H1 (cell line): Measurements from ENCODE around the gene ZFAND5. TPM values are rescaled to one million over a fixed set of nuclear protein-coding genes. Genes with fewer than 3 reads are reported as not detected.

Source experiments
- CTCF ChIA-PET: fragments of 300-600 bp; sonication (Branson Sonifier 250); formaldehyde crosslinking; loops from one replicate; lab custom pipeline; 2021; ENCODE audit not compliant: partially characterized antibody; lab: Charles Lee
- POLR2A ChIA-PET: fragments of 300-600 bp; sonication (Branson Sonifier 250); formaldehyde crosslinking; loops from one replicate; lab custom pipeline; 2021; ENCODE audit warnings: inconsistent platforms; ENCODE audit not compliant: partially characterized antibody; lab: Charles Lee
- DNase-seq, 2 experiments: peaks; one replicate each; pipeline versions ENCODE4 v3.0.0 to v3.0.0-alpha.2; 2010 to 2022; ENCODE audit warnings: low spot score in 2 of 2, low read depth in 1 of 2, mixed read lengths in 1 of 2
- FAIRE-seq: peaks from 2 replicates; lab custom pipeline; 2011; peaks lifted over from hg19 to GRCh38; lab: Jason Lieb, UNC
- H2AFZ ChIP-seq: 2 replicates; pipeline ENCODE4 v1.8.1; 2012; ENCODE audit warnings: low read length, inconsistent platforms
- H2AK5ac ChIP-seq: 2 replicates; pipeline ENCODE4 v1.6.1; 2013; ENCODE audit warnings: low read depth, low read length
- H2BK120ac ChIP-seq: replicated peaks from 2 replicates; pipeline ENCODE3; 2013; ENCODE audit warnings: low read depth, low read length, inconsistent platforms
- H2BK12ac ChIP-seq: 2 replicates; pipeline ENCODE4 v1.6.1; 2013; ENCODE audit warnings: low read depth, low read length
- H2BK15ac ChIP-seq: 2 replicates; pipeline ENCODE4 v1.6.1; 2013; ENCODE audit warnings: low read length
- H2BK20ac ChIP-seq: 2 replicates; pipeline ENCODE4 v1.6.1; 2013; ENCODE audit warnings: low read length
- H2BK5ac ChIP-seq: 2 replicates; pipeline ENCODE4 v1.6.1; 2013; ENCODE audit warnings: low read depth, low read length
- H3K14ac ChIP-seq: 2 replicates; pipeline ENCODE4 v1.6.1; 2013; ENCODE audit warnings: inconsistent platforms; ENCODE audit not compliant: insufficient read length
- H3K18ac ChIP-seq: 2 replicates; pipeline ENCODE4 v1.6.1; 2013; ENCODE audit warnings: low read length; ENCODE audit errors: extremely low read depth
- H3K23ac ChIP-seq: 2 replicates; pipeline ENCODE4 v1.6.1; 2013; ENCODE audit warnings: inconsistent platforms; ENCODE audit not compliant: insufficient read length
- H3K23me2 ChIP-seq: 2 replicates; pipeline ENCODE4 v1.6.1; 2013; ENCODE audit warnings: low read depth, low read length
- H3K27ac ChIP-seq: 2 replicates; pipeline ENCODE4 v1.6.1; 2011; ENCODE audit warnings: low read depth, low read length, inconsistent platforms
- H3K27me3 ChIP-seq, 4 experiments: replicated peaks in 1 of 4; 1 replicate in 1 of 4; 2 replicates in 3 of 4; pipeline versions ENCODE4 v1.6.1 to v1.8.1; 2011 to 2013; ENCODE audit warnings: low read length in 3 of 4, mild to moderate bottlenecking in 3 of 4, inconsistent platforms in 2 of 4, mixed read lengths in 2 of 4, moderate library complexity in 1 of 4; ENCODE audit not compliant: control insufficient read depth in 3 of 4, insufficient read depth in 3 of 4; ENCODE audit errors: extremely low read depth in 1 of 4
- H3K36me3 ChIP-seq, 4 experiments: 2 replicates each; pipeline versions ENCODE4 v1.6.1 to v1.8.1; 2011 to 2013; ENCODE audit warnings: mild to moderate bottlenecking in 4 of 4, low read length in 3 of 4, moderate library complexity in 2 of 4, control low read depth in 1 of 4, inconsistent platforms in 1 of 4; ENCODE audit not compliant: insufficient read depth in 4 of 4, control insufficient read depth in 2 of 4
- H3K4ac ChIP-seq: replicated peaks from 2 replicates; pipeline ENCODE3; 2013; ENCODE audit warnings: low read length, low read depth, mixed read lengths, inconsistent platforms; ENCODE audit not compliant: insufficient read length
- H3K4me1 ChIP-seq, 4 experiments: replicated peaks in 1 of 4; 1 replicate in 1 of 4; 2 replicates in 3 of 4; pipeline versions ENCODE4 v1.6.1 to v1.8.1; 2011 to 2013; ENCODE audit warnings: low read length in 3 of 4, inconsistent platforms in 2 of 4, mixed read lengths in 1 of 4; ENCODE audit not compliant: insufficient read depth in 4 of 4, control insufficient read depth in 3 of 4
- H3K4me2 ChIP-seq, 2 experiments: 2 replicates each; pipeline versions ENCODE4 v1.6.1 to v1.8.1; 2011 to 2013; ENCODE audit warnings: low read depth in 2 of 2, low read length in 2 of 2, control low read depth in 1 of 2, inconsistent platforms in 1 of 2, mild to moderate bottlenecking in 1 of 2; ENCODE audit not compliant: insufficient read depth in 1 of 2
- H3K4me3 ChIP-seq, 4 experiments: fragments of 200-600, 300-600 bp in 1 of 4; sonication (generic), shearing (Covaris generic), sonication (Bioruptor Twin) in 1 of 4; 2 replicates each; pipeline versions ENCODE4 v1.5.1 to v1.8.1; 2011 to 2016; ENCODE audit warnings: low read length in 4 of 4, low read depth in 3 of 4, control low read depth in 2 of 4, inconsistent platforms in 2 of 4, mild to moderate bottlenecking in 2 of 4, mixed read lengths in 1 of 4, moderate library complexity in 1 of 4; ENCODE audit not compliant: insufficient read depth in 2 of 4; ENCODE audit errors: extremely low read depth in 1 of 4
- H3K56ac ChIP-seq: replicated peaks from 2 replicates; pipeline ENCODE3; 2013; ENCODE audit warnings: low read depth, mild to moderate bottlenecking, mixed read lengths, low read length, inconsistent platforms; ENCODE audit not compliant: insufficient read length
- H3K79me1 ChIP-seq: 2 replicates; pipeline ENCODE4 v1.6.1; 2013; ENCODE audit warnings: low read depth, low read length, control low read depth
- H3K79me2 ChIP-seq, 2 experiments: 2 replicates each; pipeline versions ENCODE4 v1.6.1 to v1.8.1; 2012 to 2013; ENCODE audit warnings: low read length in 2 of 2, mild to moderate bottlenecking in 2 of 2, inconsistent platforms in 1 of 2; ENCODE audit not compliant: insufficient read depth in 2 of 2, control insufficient read depth in 1 of 2
- H3K9ac ChIP-seq, 4 experiments: replicated peaks in 1 of 4; 1 replicate in 1 of 4; 2 replicates in 3 of 4; pipeline versions ENCODE4 v1.6.1 to v1.8.1; 2011 to 2013; ENCODE audit warnings: low read depth in 3 of 4, low read length in 3 of 4, control low read depth in 2 of 4, mild to moderate bottlenecking in 2 of 4, moderate library complexity in 2 of 4, inconsistent platforms in 1 of 4; ENCODE audit errors: extremely low read depth in 1 of 4
- H3K9me3 ChIP-seq, 2 experiments: 2 replicates each; pipeline versions ENCODE4 v1.6.1 to v1.8.1; 2012 to 2013; ENCODE audit warnings: mild to moderate bottlenecking in 2 of 2, moderate library complexity in 2 of 2, control low read depth in 1 of 2, inconsistent platforms in 1 of 2, low read depth in 1 of 2, low read length in 1 of 2, mixed read lengths in 1 of 2; ENCODE audit not compliant: insufficient read depth in 2 of 2
- H4K20me1 ChIP-seq, 2 experiments: replicated peaks in 1 of 2; 2 replicates each; pipeline versions ENCODE3 to v1.8.1; 2011 to 2013; ENCODE audit warnings: inconsistent platforms in 2 of 2, low read length in 2 of 2, mild to moderate bottlenecking in 1 of 2; ENCODE audit not compliant: insufficient read depth in 2 of 2, control insufficient read depth in 1 of 2
- H4K5ac ChIP-seq: 2 replicates; pipeline ENCODE4 v1.6.1; 2013; ENCODE audit warnings: low read length, low read depth, mixed read lengths, inconsistent platforms; ENCODE audit not compliant: insufficient read length
- H4K8ac ChIP-seq: 2 replicates; pipeline ENCODE4 v1.8.0; 2013; ENCODE audit warnings: mild to moderate bottlenecking, moderate library complexity, low read length, inconsistent platforms; ENCODE audit not compliant: insufficient read depth; ENCODE audit errors: extremely low read depth
- H4K91ac ChIP-seq: replicated peaks from 2 replicates; pipeline ENCODE3; 2013; ENCODE audit warnings: low read length, mixed read lengths, inconsistent platforms; ENCODE audit not compliant: insufficient read length
- CEBPB ChIP-seq: IDR thresholded peaks from 2 replicates; pipeline ENCODE4 v1.6.1; 2012; ENCODE audit warnings: low read depth, low read length
- EGR1 ChIP-seq: IDR thresholded peaks from 2 replicates; pipeline ENCODE4 v1.6.1; 2011; ENCODE audit warnings: low read depth, low read length, borderline replicate concordance
- HDAC2 ChIP-seq, 2 experiments: fragments of 300-600 bp in 1 of 2; sonication (generic) in 1 of 2; IDR thresholded peaks; 2 replicates each; pipeline ENCODE4 v1.6.1; 2011 to 2012; ENCODE audit warnings: low read depth in 2 of 2, low read length in 2 of 2, mild to moderate bottlenecking in 2 of 2, moderate library complexity in 2 of 2, borderline replicate concordance in 1 of 2, inconsistent platforms in 1 of 2
- NRF1 ChIP-seq: IDR thresholded peaks from 2 replicates; pipeline ENCODE4 v1.6.1; 2011; ENCODE audit warnings: mild to moderate bottlenecking, low read depth, low read length, improper control_type of control experiment
- RXRA ChIP-seq: IDR thresholded peaks from 2 replicates; pipeline ENCODE4 v1.6.1; 2011; ENCODE audit warnings: low read depth, mild to moderate bottlenecking, low read length, moderate library complexity; ENCODE audit not compliant: insufficient read depth
- SP1 ChIP-seq: IDR thresholded peaks from 2 replicates; pipeline ENCODE4 v1.6.1; 2011; ENCODE audit warnings: low read depth, low read length
- WGBS, 2 experiments: shearing (Covaris generic) in 1 of 2; methylation state at CpG; one replicate each; pipeline versions ENCODE4 v1.1.6 to v1.1.7; 2013 to 2015; ENCODE audit warnings: low lambda C conversion rate in 2 of 2, mixed read lengths in 2 of 2, inconsistent platforms in 1 of 2, low coverage in 1 of 2, missing lambda C conversion rate in 1 of 2; ENCODE audit not compliant: insufficient replicate concordance in 2 of 2, insufficient coverage in 1 of 2, insufficient read length in 1 of 2; ENCODE audit errors: extremely low coverage in 1 of 2, missing lambda C conversion rate in 1 of 2; 5-methylcytosine and 5-hydroxymethylcytosine counted together
- polyA plus RNA-seq, 7 experiments: library from polyadenylated mRNA; depleted of rRNA in 3 of 7; stranded (reverse) in 5 of 7; unstranded in 2 of 7; fragments of >200 nt in 5 of 7; fragments of 200-250 nt in 2 of 7; gene quantifications; 1 replicate in 5 of 7; 2 replicates in 1 of 7; 4 replicates in 1 of 7; pipeline versions ENCODE4 v1.2.1 to v1.2.3, GENCODE V29; 2011 to 2013; ENCODE audit warnings: missing spikeins in 2 of 7, mixed read lengths in 2 of 7
- total RNA-seq: library from RNA; stranded (reverse); fragmentation: NEBNext Ultra II Directional; extraction: Animal tissue kit (Norgen Biotek cat#: 25700); gene quantifications from 2 replicates; pipeline ENCODE4 v1.2.1, GENCODE V29; 2021

Gene ZFAND5
- total and polyA plus RNA-seq, 2 of the 8 experiments (the other 6 are each of a cell fraction or from before 2014, with no cell fraction given) = 76.7 to 225 TPM

GRCh38 chr9:72327631-72328030 is 37.4 kb downstream of the ZFAND5 start:
- Histone ChIP-seq H2BK20ac (no peak overlapping the region), H2BK12ac (no peak overlapping the region), H2BK5ac (no peak overlapping the region), H3K23ac (no peak overlapping the region), H3K18ac (no peak overlapping the region), H3K4me2 (no peak overlapping the region), H3K14ac (no peak overlapping the region), H2AFZ (no peak overlapping the region), H3K79me1 (no peaks in the 10 kb centered on the region), H2BK15ac (no peak overlapping the region), H3K27me3 (no peaks in the 10 kb centered on the region), H4K91ac (no peak overlapping the region), H3K4me3 (no peak overlapping the region), H4K8ac (no peak overlapping the region)
- POLR2A ChIA-PET = no interaction called here
- 88% methylated on average over 9 of the region's 10 CpGs; no CpG with 5 or more reads in 1 of the 2 experiments for WGBS, 2 experiments
- TF ChIP-seq EGR1 (no peak), CEBPB (no peak), SP1 (no peak), NRF1 (no peak), RXRA (no peak), HDAC2 (IDR thresholded peaks at IDR 0.05; ENCODE audit: borderline replicate concordance in 1 of 2, low read depth in 2 of 2, low read length in 2 of 2) (no peak)
- TF ChIP-seq, all 59 proteins: peak for 0
- FAIRE-seq (no peak), DNase-seq (no peak)
- Histone ChIP-seq H2AK5ac (no peak overlapping the region), H3K36me3 (no peaks in the 10 kb centered on the region), H2BK120ac (no peak overlapping the region), H3K9ac (no peak overlapping the region), H3K56ac (no peak overlapping the region), H3K27ac (no peak overlapping the region), H4K20me1 (no peaks in the 10 kb centered on the region), H3K4ac (no peak overlapping the region), H3K4me1 (no peaks in the 10 kb centered on the region), H3K9me3 (peaks cover 3 to 7% of the 10 kb centered on the region in 2 experiments; a peak in 2 of 4 replicates), H3K23me2 (no peaks in the 10 kb centered on the region), H4K5ac (no peak overlapping the region), H3K79me2 (no peaks in the 10 kb centered on the region)
- CTCF ChIA-PET = no interaction called here
